SK-N-SH (cell line): ENCODE data around the gene LEFTY1. TPM values are rescaled to one million over a fixed set of nuclear protein-coding genes. Genes with fewer than 3 reads are reported as not detected.

Experiments
- CTCF ChIA-PET: fragments of 300-600, 350-600 bp; formaldehyde crosslinking; extraction: SDS; loops from one replicate; lab custom pipeline; 2021; lab: Yijun Ruan, JAX
- POLR2A ChIA-PET: fragments of 350-600 bp; sonication (Branson Sonifier 250); formaldehyde crosslinking; extraction: SDS; loops from one replicate; lab custom pipeline; 2020; ENCODE audit warnings: antibody characterized with exemption, inconsistent platforms; lab: Yijun Ruan, JAX
- DNase-seq: peaks from one replicate; pipeline ENCODE4 v3.0.0; 2012
- H2AFZ ChIP-seq: fragments of 200-600 bp; sonication (generic); 2 replicates; pipeline ENCODE4 v1.8.1; 2016; ENCODE audit warnings: antibody characterized with exemption, mild to moderate bottlenecking, low read depth
- H3F3A ChIP-seq: fragments of 200-600 bp; sonication (generic); replicated peaks from 2 replicates; pipeline ENCODE3; 2016; ENCODE audit warnings: antibody characterized with exemption, mild to moderate bottlenecking; ENCODE audit not compliant: insufficient read depth
- H3K27ac ChIP-seq, 2 experiments: fragments of 200-500 bp in 1 of 2; fragments of 200-600 bp in 1 of 2; sonication (Bioruptor generic) in 1 of 2; sonication (generic), shearing (Covaris generic) in 1 of 2; 2 replicates each; pipeline versions ENCODE4 v1.5.1 to v1.6.1; 2014 to 2016; ENCODE audit warnings: low read depth in 2 of 2, inconsistent platforms in 1 of 2, low read length in 1 of 2, mild to moderate bottlenecking in 1 of 2, mixed read lengths in 1 of 2
- H3K27me3 ChIP-seq: fragments of 200-600 bp; sonication (generic), shearing (Covaris generic); 2 replicates; pipeline ENCODE4 v1.6.1; 2016; ENCODE audit warnings: mixed run types; ENCODE audit not compliant: insufficient read depth
- H3K36me3 ChIP-seq, 2 experiments: fragments of 200-500 bp in 1 of 2; fragments of 200-600 bp in 1 of 2; sonication (Bioruptor generic) in 1 of 2; sonication (generic) in 1 of 2; replicated peaks in 1 of 2; 2 replicates each; pipeline versions ENCODE3 to v1.5.1; 2014 to 2016; ENCODE audit warnings: low read length in 1 of 2, mild to moderate bottlenecking in 1 of 2; ENCODE audit not compliant: insufficient read depth in 2 of 2, control insufficient read depth in 1 of 2
- H3K4me1 ChIP-seq, 2 experiments: fragments of 200-500 bp in 1 of 2; fragments of 200-600 bp in 1 of 2; sonication (Bioruptor generic) in 1 of 2; sonication (generic), shearing (Covaris generic) in 1 of 2; 2 replicates each; pipeline versions ENCODE4 v1.5.1 to v1.6.1; 2014 to 2016; ENCODE audit warnings: low read depth in 1 of 2, low read length in 1 of 2, mixed run types in 1 of 2; ENCODE audit not compliant: insufficient read depth in 2 of 2, control insufficient read depth in 1 of 2
- H3K4me2 ChIP-seq: fragments of 200-600 bp; sonication (generic), shearing (Covaris generic); 2 replicates; pipeline ENCODE4 v1.6.1; 2017; ENCODE audit warnings: mixed run types
- H3K4me3 ChIP-seq, 2 experiments: fragments of 200-500 bp in 1 of 2; fragments of 200-600 bp in 1 of 2; sonication (Bioruptor generic) in 1 of 2; sonication (generic), shearing (Covaris generic) in 1 of 2; 2 replicates each; pipeline versions ENCODE4 v1.5.1 to v1.8.1; 2014 to 2016; ENCODE audit warnings: low read depth in 2 of 2, inconsistent platforms in 1 of 2, low read length in 1 of 2, mild to moderate bottlenecking in 1 of 2, mixed read lengths in 1 of 2, moderate library complexity in 1 of 2
- H3K79me2 ChIP-seq: fragments of 200-600 bp; sonication (generic); 2 replicates; pipeline ENCODE4 v1.8.1; 2017; ENCODE audit warnings: mild to moderate bottlenecking; ENCODE audit not compliant: insufficient read depth
- H3K9ac ChIP-seq: fragments of 200-600 bp; sonication (generic); 2 replicates; pipeline ENCODE4 v1.6.1; 2017; ENCODE audit warnings: mixed run types
- H3K9me2 ChIP-seq: fragments of 200-600 bp; sonication (generic); 2 replicates; pipeline ENCODE4 v1.6.1; 2017; ENCODE audit warnings: mixed run types
- H3K9me3 ChIP-seq: fragments of 200-600 bp; sonication (generic); 2 replicates; pipeline ENCODE4 v1.6.1; 2017; ENCODE audit warnings: mixed run types, mild to moderate bottlenecking, moderate library complexity
- H4K20me1 ChIP-seq: fragments of 200-600 bp; sonication (generic); 2 replicates; pipeline ENCODE4 v1.6.1; 2017; ENCODE audit warnings: mild to moderate bottlenecking, mixed run types; ENCODE audit not compliant: insufficient read depth
- JUND ChIP-seq: IDR thresholded peaks from 2 replicates; pipeline ENCODE4 v1.4.0; 2012
- NRF1 ChIP-seq: IDR thresholded peaks from 2 replicates; pipeline ENCODE4 v1.6.1; 2012; ENCODE audit warnings: low read depth, mild to moderate bottlenecking, low read length
- RFX5 ChIP-seq: IDR thresholded peaks from 2 replicates; pipeline ENCODE4 v1.6.1; 2012; ENCODE audit warnings: mild to moderate bottlenecking, improper control_type of control experiment, low read length
- USF2 ChIP-seq: fragments of 150-350 bp; IDR thresholded peaks from 2 replicates; pipeline ENCODE4 v1.6.1; 2017; ENCODE audit warnings: antibody characterized with exemption, low read length, low read depth, borderline replicate concordance
- YY1 ChIP-seq: IDR thresholded peaks from 2 replicates; pipeline ENCODE4 v1.4.0; 2012; ENCODE audit warnings: low read depth, mild to moderate bottlenecking
- WGBS: methylation state at CpG from one replicate; pipeline ENCODE4 v1.1.6; 2017; ENCODE audit warnings: low lambda C conversion rate; 5-methylcytosine and 5-hydroxymethylcytosine counted together
- polyA plus RNA-seq, 3 experiments: library from polyadenylated mRNA; depleted of rRNA; stranded (reverse); fragments of >200 nt; gene quantifications; 2 replicates each; pipeline ENCODE4 v1.2.3, GENCODE V29; 2012
- TF ChIP-seq, protein P1 (sequence below): fragments of 150-350 bp; IDR thresholded peaks from 2 replicates; pipeline ENCODE4 v1.6.1; 2016; ENCODE audit warnings: mild to moderate bottlenecking, low read depth, low read length
- TF ChIP-seq, protein P2 (sequence below): IDR thresholded peaks from 2 replicates; pipeline ENCODE4 v1.6.1; 2012; ENCODE audit warnings: mild to moderate bottlenecking, low read depth, low read length, moderate library complexity

The LEFTY1 gene
- polyA plus RNA-seq, 1 of the 3 experiments (the other 2 are of a cell fraction), result 0.07 TPM

- CTCF ChIA-PET, result interaction anchor here (0.9 to 1.5 kb wide), 2 partner anchors 99 to 367 kb away, joined by 4 to 6 read pairs; partner anchors contain the start of gene LEFTY2
- Histone ChIP-seq H3K9ac (no peak overlapping the region), H3F3A (no peaks in the 10 kb centered on the region), H3K9me2 (no peaks in the 10 kb centered on the region), H3K4me2 (no peak overlapping the region), H3K4me1 (peaks cover 0 to 7% of the 10 kb centered on the region in 2 experiments; a peak in 1 of 4 replicates), H3K4me3 (no peak overlapping the region), H3K9me3 (no peaks in the 10 kb centered on the region)
- WGBS, result 98% methylated on average over 10 of the region's 12 CpGs
- TF ChIP-seq YY1, result no peak
- no peak for TF ChIP-seq NRF1
- TF ChIP-seq JUND, result no peak
- TF ChIP-seq, all 33 proteins: peak for 0
- H4K20me1 ChIP-seq, result no peaks in the 10 kb centered on the region
- POLR2A ChIA-PET, result no interaction called here
- H3K36me3 ChIP-seq, result peaks cover 10 to 32% of the 10 kb centered on the region in 2 experiments
- no peaks in the 10 kb centered on the region for H3K27me3 ChIP-seq
- H3K79me2 ChIP-seq, result no peaks in the 10 kb centered on the region
- no peak overlapping the region for H3K27ac ChIP-seq
- H2AFZ ChIP-seq, result no peak overlapping the region
- no peak for DNase-seq
Observed at GRCh38 chr1:225842074-225842473, 46.9 kb downstream of the LEFTY1 start.

DNA sequence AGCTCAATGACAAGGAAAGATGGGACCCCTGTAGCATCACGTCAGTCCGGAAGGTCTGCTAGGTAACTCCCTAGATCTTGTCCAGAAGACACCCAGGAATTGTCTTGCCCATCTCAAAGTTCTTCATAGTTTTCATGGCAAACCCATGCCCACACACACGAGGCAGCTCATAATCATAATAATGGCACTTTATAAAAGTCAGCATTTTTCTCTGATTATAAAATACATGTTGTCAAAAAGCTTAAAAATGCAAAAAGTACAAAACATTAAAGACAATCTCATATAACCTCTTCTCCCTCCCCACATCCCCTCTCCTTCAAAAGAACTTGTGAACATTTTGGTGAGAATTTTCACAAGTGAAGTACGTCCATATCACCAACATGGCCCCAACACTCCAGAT, 48.2 kb downstream of the LEFTY1 start:
- Histone ChIP-seq H3K4me3 (no peak overlapping the region), H3F3A (no peaks in the 10 kb centered on the region), H3K36me3 (peaks cover 17 to 23% of the 10 kb centered on the region in 2 experiments), H3K4me2 (no peak overlapping the region), H2AFZ (no peak overlapping the region), H3K9ac (no peak overlapping the region), H3K79me2 (no peaks in the 10 kb centered on the region), H3K4me1 (peaks cover 0 to 4% of the 10 kb centered on the region in 2 experiments; a peak in 1 of 4 replicates), H3K27ac (no peak overlapping the region)
- WGBS, result 96% methylated on average over 4 of the region's 4 CpGs
- POLR2A ChIA-PET, result no interaction called here
- no peak for DNase-seq
- no peak for TF ChIP-seq RFX5
- TF ChIP-seq, protein P1, sequence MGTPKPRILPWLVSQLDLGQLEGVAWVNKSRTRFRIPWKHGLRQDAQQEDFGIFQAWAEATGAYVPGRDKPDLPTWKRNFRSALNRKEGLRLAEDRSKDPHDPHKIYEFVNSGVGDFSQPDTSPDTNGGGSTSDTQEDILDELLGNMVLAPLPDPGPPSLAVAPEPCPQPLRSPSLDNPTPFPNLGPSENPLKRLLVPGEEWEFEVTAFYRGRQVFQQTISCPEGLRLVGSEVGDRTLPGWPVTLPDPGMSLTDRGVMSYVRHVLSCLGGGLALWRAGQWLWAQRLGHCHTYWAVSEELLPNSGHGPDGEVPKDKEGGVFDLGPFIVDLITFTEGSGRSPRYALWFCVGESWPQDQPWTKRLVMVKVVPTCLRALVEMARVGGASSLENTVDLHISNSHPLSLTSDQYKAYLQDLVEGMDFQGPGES, result no peak
- TF ChIP-seq NRF1, result no peak
- TF ChIP-seq USF2, result no peak
- TF ChIP-seq, protein P2, sequence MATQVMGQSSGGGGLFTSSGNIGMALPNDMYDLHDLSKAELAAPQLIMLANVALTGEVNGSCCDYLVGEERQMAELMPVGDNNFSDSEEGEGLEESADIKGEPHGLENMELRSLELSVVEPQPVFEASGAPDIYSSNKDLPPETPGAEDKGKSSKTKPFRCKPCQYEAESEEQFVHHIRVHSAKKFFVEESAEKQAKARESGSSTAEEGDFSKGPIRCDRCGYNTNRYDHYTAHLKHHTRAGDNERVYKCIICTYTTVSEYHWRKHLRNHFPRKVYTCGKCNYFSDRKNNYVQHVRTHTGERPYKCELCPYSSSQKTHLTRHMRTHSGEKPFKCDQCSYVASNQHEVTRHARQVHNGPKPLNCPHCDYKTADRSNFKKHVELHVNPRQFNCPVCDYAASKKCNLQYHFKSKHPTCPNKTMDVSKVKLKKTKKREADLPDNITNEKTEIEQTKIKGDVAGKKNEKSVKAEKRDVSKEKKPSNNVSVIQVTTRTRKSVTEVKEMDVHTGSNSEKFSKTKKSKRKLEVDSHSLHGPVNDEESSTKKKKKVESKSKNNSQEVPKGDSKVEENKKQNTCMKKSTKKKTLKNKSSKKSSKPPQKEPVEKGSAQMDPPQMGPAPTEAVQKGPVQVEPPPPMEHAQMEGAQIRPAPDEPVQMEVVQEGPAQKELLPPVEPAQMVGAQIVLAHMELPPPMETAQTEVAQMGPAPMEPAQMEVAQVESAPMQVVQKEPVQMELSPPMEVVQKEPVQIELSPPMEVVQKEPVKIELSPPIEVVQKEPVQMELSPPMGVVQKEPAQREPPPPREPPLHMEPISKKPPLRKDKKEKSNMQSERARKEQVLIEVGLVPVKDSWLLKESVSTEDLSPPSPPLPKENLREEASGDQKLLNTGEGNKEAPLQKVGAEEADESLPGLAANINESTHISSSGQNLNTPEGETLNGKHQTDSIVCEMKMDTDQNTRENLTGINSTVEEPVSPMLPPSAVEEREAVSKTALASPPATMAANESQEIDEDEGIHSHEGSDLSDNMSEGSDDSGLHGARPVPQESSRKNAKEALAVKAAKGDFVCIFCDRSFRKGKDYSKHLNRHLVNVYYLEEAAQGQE, result no peak
- TF ChIP-seq, all 33 proteins: peak for 0
- no peaks in the 10 kb centered on the region for H3K9me3 ChIP-seq
- no peaks in the 10 kb centered on the region for H4K20me1 ChIP-seq
- CTCF ChIA-PET, result interaction anchor here (1.0 to 2.0 kb wide), 2 partner anchors 144 to 366 kb away, joined by 3 to 12 read pairs; no protein-coding TSS in a partner anchor
- H3K27me3 ChIP-seq, result no peaks in the 10 kb centered on the region
- no peaks in the 10 kb centered on the region for H3K9me2 ChIP-seq
